DMS53 treated with DMSO at 0.1 percent for 48 hours (cell line): Measurements from ENCODE around the gene DPYSL3.
"Not testable (repeated sequence)": the region's sequence is repeated elsewhere in the genome, so short reads cannot be mapped to it uniquely, and the experiment has no call there.

Experiments used
- DNase-seq: peaks from one replicate; lab custom pipeline; 2025; ENCODE audit not compliant: unreplicated experiment; lab: John Stamatoyannopoulos, UW

The DPYSL3 gene

GRCh38 chr5:147509710-147510651 is at the start of gene DPYSL3:
DPYSL3 (minus strand) TSS chr5:147510068; CDS start chr5:147509858, 210 bp downstream.
- DNase-seq: peak; percentile 69

GRCh38 chr5:147558826-147559225 is 49.0 kb upstream of the DPYSL3 start:
- peak; percentile 65 for DNase-seq

DNA sequence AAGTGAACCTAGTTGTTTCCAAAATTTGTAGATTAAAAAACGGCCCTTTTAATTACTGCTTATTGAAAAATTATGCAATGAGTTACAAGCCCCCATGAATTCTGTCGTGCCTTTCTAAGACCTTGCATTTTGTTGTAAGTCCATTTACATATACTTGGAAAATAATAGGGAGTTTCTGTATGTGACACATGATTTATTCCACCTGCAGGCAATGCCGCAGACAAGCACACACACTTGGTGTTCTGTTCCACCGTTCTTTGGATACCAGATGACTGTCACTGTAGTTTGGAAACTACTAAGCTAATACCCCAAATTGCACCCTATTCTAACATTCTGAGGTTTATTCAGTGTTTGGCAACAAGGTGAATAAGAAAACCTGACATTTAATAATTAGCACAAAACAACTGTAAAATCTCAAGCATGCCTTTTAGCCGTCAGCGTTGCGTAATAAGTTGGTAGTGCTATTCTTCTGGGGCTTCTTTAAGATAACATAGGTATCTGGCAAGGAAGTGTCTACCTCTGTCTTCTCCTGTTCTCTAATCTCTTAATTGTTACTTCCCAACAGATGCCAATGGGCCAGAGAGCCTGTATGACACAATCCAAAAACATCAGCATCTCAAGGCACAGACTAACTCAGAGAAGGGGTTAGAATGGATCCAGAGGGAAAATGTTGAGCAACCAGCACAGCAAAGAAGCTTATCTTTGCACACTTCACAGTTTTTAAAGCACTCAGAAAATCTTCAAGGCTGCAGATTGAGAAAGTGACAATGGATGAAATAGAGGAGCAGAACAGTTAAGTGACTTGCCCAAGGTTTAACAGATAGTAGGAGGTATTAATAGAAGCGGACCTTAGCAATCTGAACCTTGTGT is 48.2 kb upstream of the DPYSL3 start:
- no peak for DNase-seq

DNA sequence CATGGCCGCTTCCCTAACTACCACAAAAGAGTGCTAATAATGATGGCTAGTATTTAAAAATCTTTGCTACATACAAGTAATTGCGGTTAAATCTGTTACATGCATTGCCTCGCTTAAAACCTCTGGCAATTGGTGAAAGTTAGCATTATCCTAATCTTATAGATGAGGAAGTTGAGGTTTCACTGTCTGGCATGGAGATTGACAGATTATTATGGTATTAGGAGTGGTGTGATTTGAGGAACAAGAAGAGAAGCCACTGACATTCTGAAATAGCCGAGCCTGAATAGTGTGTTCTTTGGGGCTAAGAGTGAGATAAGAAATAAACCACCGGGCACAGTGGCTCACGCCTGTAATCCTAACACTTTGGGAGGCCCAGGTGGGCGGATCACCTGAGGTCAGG is 45.3 kb upstream of the DPYSL3 start:
- DNase-seq: no peak

- no peak for DNase-seq
Measured at GRCh38 chr5:147554261-147554817, 44.5 kb upstream of the DPYSL3 start.

- not testable (repeated sequence) for DNase-seq
Measured at GRCh38 chr5:147553817-147554216, 43.9 kb upstream of the DPYSL3 start.

- DNase-seq: no peak
Measured at GRCh38 chr5:147552897-147553296, 43.0 kb upstream of the DPYSL3 start.

DNA sequence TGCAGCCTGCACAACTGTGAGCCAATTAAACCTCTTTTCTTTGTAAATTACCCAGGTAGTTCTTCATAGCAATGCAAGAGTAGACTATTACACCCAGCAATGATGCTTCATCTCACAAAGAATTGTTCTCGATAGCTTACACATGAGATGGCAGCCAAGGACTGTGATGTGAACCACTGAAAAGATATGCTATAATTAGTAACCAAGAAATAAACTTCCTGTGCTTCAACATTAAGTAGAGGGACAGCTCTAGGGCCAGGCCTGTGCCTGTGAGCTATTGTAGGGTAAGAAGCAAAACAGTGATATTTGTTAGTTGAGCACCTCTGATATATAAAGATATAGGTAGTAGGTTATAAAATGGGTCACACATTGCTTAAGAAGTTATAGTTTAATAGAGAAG is 41.8 kb upstream of the DPYSL3 start:
- DNase-seq: no peak

DNA sequence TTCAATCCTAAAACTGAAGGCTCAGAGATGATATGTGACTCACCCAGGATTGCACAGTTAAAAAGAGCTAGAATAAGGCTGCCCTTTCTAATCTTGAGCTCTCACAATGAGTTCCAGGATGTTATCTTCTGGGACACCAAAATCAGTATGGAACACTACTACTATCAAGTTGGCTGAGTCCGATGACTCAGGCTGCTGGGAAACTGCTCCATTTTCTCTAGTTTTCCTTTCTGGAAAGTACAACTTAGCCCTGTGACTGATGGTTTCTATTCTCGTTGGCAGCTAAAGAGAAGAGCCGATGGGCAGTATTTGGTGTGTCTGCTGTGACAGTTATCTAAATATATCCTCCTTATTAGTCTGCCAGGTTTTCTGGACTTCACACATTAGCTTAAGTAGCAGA is 37.9 kb upstream of the DPYSL3 start:
- no peak for DNase-seq

GRCh38 chr5:147544556-147544955 is 34.7 kb upstream of the DPYSL3 start:
- DNase-seq: no peak

GRCh38 chr5:147539053-147539452 is 29.2 kb upstream of the DPYSL3 start:
- DNase-seq: no peak

DNA sequence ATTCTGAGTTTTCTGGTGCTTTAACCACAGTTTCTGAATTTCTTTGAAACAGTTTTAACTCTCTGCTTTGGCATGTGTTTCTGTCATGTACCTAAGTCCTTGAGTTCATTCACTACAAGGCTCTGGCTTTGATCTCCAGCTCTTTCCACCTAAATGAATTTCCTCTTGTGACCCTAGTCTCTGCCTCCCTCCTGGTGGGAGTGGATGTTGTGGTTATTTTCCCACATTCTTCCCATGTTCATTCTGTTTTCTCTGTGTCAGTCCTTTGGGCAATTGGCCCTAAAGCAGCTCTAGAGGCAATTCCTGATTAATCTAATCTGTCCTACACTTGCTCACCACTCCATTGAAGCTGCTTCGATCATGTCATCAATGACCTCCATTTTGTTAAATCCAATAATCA is 28.4 kb upstream of the DPYSL3 start:
- DNase-seq: no peak

DNA sequence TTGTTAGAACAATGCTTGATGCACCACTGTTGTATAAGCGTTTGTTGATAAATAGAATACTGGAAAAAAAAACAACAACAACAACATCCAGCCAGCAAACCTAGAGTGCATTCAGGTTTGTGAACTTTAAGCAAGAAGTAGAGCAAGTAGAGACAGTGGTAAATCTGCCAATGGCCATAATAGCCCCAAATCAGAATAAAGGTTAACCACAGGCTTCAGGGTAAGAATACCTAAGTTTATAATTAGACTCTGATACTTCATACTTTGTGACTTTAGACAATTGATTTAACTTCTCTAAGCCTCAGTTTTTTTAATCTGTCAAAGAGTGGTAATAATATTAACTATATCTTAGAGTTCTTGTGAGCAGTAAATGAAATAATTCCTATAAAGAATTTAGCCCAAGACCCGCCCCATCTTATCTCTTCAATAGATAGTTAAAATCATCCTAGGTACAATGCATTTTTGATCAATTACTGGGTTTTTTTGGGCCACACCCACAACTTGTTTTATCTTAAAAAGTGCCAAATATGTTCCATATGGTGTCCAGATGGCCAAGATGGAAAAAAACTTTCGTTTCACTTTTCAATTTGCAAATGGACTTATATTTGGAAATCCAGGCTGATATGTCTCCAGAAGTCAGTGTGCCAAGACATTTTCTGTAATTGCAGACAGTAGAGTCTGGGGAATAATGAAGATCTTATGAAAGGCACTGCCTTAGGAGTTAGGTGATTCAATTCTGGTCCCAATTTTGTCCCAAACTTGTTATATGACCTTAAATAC is 24.5 kb upstream of the DPYSL3 start:
- no peak for DNase-seq

- no peak for DNase-seq
Measured at GRCh38 chr5:147532156-147532555, 22.3 kb upstream of the DPYSL3 start.

DNA sequence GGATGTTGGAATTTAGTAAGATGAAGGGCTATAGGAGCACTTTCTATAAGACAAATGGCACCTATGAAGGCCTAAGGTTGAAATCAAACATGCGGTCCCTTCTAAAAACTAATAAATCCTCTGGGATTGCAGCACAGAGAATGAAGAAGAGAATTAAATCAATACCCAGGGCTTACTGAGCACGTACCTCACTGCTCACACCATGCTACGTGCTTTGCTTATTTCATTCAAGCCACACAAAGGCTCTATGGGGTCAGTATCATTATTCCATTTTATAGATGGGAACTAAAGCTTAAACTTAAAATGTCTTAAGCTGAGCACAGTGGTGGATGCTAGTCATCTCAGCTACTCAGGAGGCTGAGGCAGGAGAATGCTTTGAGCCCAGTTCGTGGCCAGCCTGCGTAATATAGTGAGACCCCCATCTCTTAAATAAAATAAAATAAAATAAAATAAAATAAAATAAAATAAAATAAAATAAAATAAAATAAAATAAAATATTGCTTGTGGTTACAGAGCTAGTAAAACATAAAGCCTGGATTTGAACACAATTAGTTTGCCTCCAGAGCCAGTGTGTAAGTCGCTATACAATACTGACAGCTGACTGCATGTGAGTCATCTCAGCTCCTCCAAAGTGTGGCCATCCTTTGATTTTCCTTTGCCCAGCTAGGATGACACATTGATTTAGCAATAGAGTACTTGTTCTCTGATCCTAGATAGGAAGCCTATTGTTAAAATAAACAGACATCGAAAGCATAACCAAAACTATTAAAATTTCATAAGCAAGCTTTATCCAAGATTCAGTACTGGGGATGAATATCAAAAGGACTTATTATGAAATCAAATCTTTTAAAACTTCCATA is 20.9 kb upstream of the DPYSL3 start:
- peak; percentile 46 for DNase-seq

DNA sequence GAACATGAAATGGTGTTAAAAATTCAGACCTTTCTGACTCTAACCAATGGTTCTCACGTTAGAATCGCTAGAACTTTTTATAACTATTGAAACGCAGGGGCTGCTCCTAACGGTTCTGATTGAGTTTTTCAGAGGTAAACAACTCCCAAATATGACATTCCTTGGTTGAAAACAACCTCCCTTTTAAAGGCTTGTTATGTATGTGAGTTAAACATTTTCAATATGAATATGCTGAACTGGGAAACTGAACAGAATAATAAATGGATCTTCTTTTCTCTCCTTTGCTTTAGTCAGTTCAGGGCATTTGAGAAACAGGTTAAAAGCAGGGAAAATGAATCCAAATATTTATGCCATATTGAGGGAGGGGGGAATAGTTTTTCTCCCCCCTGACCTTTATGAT is 13.2 kb upstream of the DPYSL3 start:
- no peak for DNase-seq

GRCh38 chr5:147522435-147522834 is 12.6 kb upstream of the DPYSL3 start:
- DNase-seq: no peak

- DNase-seq: no peak
Measured at GRCh38 chr5:147520450-147520849, 10.6 kb upstream of the DPYSL3 start.

GRCh38 chr5:147519380-147519779 is 9.5 kb upstream of the DPYSL3 start:
- no peak for DNase-seq

DNA sequence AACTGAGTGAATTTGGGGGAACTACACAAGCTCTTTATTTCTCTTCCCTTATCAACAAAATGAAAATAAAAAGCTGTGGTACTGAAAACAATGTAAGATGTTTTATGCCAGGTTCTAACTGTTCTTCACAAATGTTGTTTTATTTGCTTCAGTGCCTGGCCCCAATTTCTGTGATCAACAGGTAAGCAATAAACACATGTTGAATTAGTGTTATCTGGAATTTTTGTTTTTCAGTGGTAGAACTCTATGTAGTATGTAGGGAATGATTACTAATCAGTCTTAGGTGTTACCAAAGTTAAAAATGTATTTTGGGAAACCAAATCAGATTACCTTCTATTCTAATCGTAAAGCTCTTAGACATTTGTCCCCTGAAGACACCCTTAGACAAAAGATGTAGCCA is 7.5 kb upstream of the DPYSL3 start:
- DNase-seq: no peak
